Mesenchymal stem cell (in vitro differentiated cells and primary cell): ENCODE results near the gene SYNJ2.
A peak's percentile ranks its signal among the peaks of the same experiment; 100 is the strongest.

Experiments
- DNase-seq: peaks from one replicate; pipeline ENCODE4 v3.0.0-alpha.2; 2013
- H2AFZ ChIP-seq: one replicate; pipeline ENCODE4 v1.6.1; 2013; ENCODE audit warnings: low read depth, mild to moderate bottlenecking, control low read depth, inconsistent platforms, low read length, moderate library complexity
- H2AK5ac ChIP-seq: 2 replicates; pipeline ENCODE4 v1.6.1; 2013; ENCODE audit warnings: low read length, moderate library complexity, mild to moderate bottlenecking, inconsistent platforms; ENCODE audit not compliant: severe bottlenecking
- H2BK120ac ChIP-seq: one replicate; pipeline ENCODE4 v1.6.1; 2013; ENCODE audit warnings: low read depth, mild to moderate bottlenecking, inconsistent platforms, low read length, moderate library complexity
- H2BK12ac ChIP-seq, 2 experiments: one replicate each; pipeline ENCODE4 v1.6.1; 2013; ENCODE audit warnings: inconsistent platforms in 2 of 2, low read length in 2 of 2, mild to moderate bottlenecking in 2 of 2, moderate library complexity in 2 of 2, control low read depth in 1 of 2
- H2BK15ac ChIP-seq: one replicate; pipeline ENCODE4 v1.6.1; 2013; ENCODE audit warnings: mild to moderate bottlenecking, low read depth, inconsistent platforms; ENCODE audit not compliant: poor library complexity, severe bottlenecking
- H2BK5ac ChIP-seq: 2 replicates; pipeline ENCODE4 v1.6.1; 2013; ENCODE audit warnings: low read depth, mild to moderate bottlenecking, low read length, control low read depth, inconsistent platforms; ENCODE audit not compliant: poor library complexity, severe bottlenecking
- H3K14ac ChIP-seq, 2 experiments: one replicate each; pipeline ENCODE4 v1.6.1; 2013; ENCODE audit warnings: inconsistent platforms in 2 of 2, low read length in 2 of 2, control low read depth in 1 of 2, mild to moderate bottlenecking in 1 of 2, moderate library complexity in 1 of 2
- H3K18ac ChIP-seq, 2 experiments: one replicate each; pipeline ENCODE4 v1.6.1; 2013; ENCODE audit warnings: inconsistent platforms in 2 of 2, low read length in 2 of 2, control low read depth in 1 of 2, low read depth in 1 of 2, mild to moderate bottlenecking in 1 of 2
- H3K23ac ChIP-seq, 2 experiments: one replicate each; pipeline ENCODE4 v1.6.1; 2013; ENCODE audit warnings: inconsistent platforms in 2 of 2, low read length in 2 of 2, mild to moderate bottlenecking in 2 of 2, moderate library complexity in 2 of 2, control low read depth in 1 of 2
- H3K27ac ChIP-seq: 2 replicates; pipeline ENCODE4 v1.5.1; 2013; ENCODE audit warnings: mild to moderate bottlenecking, moderate library complexity, low read length, control low read depth, inconsistent platforms; ENCODE audit not compliant: poor library complexity, severe bottlenecking
- H3K27me3 ChIP-seq, 2 experiments: 2 replicates each; pipeline versions ENCODE4 v1.6.1 to v1.7.0; 2013; ENCODE audit warnings: low read length in 2 of 2, mild to moderate bottlenecking in 2 of 2, moderate library complexity in 2 of 2, control low read depth in 1 of 2, inconsistent platforms in 1 of 2; ENCODE audit not compliant: control insufficient read depth in 1 of 2, insufficient read depth in 1 of 2
- H3K36me3 ChIP-seq, 2 experiments: 2 replicates each; pipeline versions ENCODE4 v1.6.1 to v1.7.0; 2013; ENCODE audit warnings: low read length in 2 of 2, control low read depth in 1 of 2, inconsistent platforms in 1 of 2, low read depth in 1 of 2, mild to moderate bottlenecking in 1 of 2; ENCODE audit not compliant: insufficient read depth in 2 of 2, control insufficient read depth in 1 of 2
- H3K4ac ChIP-seq, 2 experiments: one replicate each; pipeline ENCODE4 v1.6.1; 2013; ENCODE audit warnings: inconsistent platforms in 2 of 2, low read length in 2 of 2, mild to moderate bottlenecking in 2 of 2, moderate library complexity in 2 of 2, control low read depth in 1 of 2, low read depth in 1 of 2
- H3K4me1 ChIP-seq: 2 replicates; pipeline ENCODE4 v1.6.1; 2013; ENCODE audit warnings: low read depth, low read length, control low read depth; ENCODE audit not compliant: control insufficient read depth, insufficient read depth
- H3K4me2 ChIP-seq: 2 replicates; pipeline ENCODE4 v1.6.1; 2013; ENCODE audit warnings: low read length, mild to moderate bottlenecking, inconsistent platforms; ENCODE audit not compliant: poor library complexity, severe bottlenecking
- H3K4me3 ChIP-seq, 2 experiments: 2 replicates each; pipeline versions ENCODE4 v1.5.1 to v1.7.0; 2013; ENCODE audit warnings: low read length in 2 of 2, mild to moderate bottlenecking in 2 of 2, control low read depth in 1 of 2, low read depth in 1 of 2; ENCODE audit not compliant: insufficient read depth in 1 of 2
- H3K79me1 ChIP-seq: replicated peaks from 2 replicates; pipeline ENCODE4 v1.6.1; 2013; ENCODE audit warnings: mild to moderate bottlenecking, control low read depth, low read length, inconsistent platforms; ENCODE audit not compliant: poor library complexity, severe bottlenecking
- H3K9ac ChIP-seq: 2 replicates; pipeline ENCODE4 v1.7.0; 2013; ENCODE audit warnings: mild to moderate bottlenecking, low read length, moderate library complexity
- H3K9me3 ChIP-seq: 2 replicates; pipeline ENCODE4 v1.7.0; 2013; ENCODE audit warnings: mild to moderate bottlenecking, low read length; ENCODE audit not compliant: control insufficient read depth
- H4K8ac ChIP-seq: one replicate; pipeline ENCODE4 v1.6.1; 2013; ENCODE audit warnings: inconsistent platforms, mild to moderate bottlenecking, low read length, moderate library complexity
- H4K91ac ChIP-seq: one replicate; pipeline ENCODE4 v1.6.1; 2013; ENCODE audit warnings: mild to moderate bottlenecking, low read length, inconsistent platforms
- WGBS: methylation state at CpG from one replicate; pipeline ENCODE4 v1.1.7; 2013; ENCODE audit warnings: mixed read lengths; 5-methylcytosine and 5-hydroxymethylcytosine counted together

SYNJ2 gene

DNA sequence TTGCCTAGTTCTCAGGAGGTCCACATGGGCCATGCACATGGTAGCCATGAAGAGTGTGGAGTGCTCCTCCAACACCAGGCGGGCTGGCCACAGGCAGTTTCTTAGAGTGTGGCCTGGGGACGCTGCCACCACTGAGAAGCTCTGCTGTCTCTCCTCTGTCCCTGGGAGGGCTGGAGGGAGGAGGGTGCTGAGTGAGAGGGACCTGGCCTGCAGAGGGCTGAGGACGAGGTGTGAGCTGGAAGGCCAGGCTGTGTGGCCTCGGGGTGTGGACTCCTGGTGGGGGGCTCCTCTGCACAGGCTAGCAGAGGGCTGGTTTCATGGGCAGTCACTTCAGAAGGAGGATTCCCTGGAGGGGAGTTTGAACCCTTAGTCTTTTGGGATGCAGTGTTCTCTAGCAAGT is 39.7 kb downstream of the SYNJ2 start:
- no peak for DNase-seq
- H2BK15ac ChIP-seq, result peak overlapping the region; percentile 82

DNA sequence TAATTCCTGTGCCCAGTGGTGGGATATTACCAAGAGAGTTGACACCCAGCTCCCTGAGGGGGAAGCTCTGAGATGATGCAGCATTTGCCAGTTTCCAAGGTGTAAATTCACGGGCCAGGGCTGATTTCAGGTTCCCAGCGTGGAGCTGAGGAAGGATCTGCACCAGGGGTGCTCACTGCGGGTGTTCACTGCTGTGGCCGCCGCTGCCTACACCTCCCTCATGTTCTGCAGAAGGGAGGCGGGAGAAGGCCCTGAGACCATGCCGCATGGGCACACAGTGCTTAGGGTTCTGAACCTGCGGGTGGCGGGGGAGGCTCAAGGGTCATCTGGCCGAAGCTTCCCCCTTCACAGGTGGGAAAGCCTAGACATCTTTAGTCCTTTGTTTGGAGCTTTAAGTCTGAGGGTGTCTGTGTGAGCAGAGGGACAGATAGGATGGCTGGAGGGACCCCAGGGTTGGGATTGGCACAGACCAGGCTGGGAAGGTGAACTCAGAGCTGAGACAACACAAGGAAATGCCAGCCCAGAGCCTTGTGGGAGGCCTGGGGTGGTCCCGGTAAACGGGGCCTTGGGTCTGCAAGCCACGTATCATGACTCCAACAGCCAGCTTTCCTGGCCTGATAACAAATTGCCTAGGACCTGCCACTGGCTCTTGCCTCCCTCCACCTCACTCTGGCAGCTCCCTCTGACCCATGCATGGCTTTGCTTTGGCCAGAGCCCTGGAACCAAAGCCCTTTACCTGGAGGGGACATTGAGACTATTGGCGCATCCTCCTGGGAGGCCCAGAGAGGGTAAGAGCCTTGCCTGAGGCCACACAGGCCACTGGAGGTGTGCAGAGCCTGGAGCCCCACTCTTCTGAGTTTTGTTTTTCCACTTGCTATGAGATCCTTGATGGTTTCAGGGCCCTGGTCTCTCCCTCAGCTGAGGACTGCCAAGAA is 40.4 kb downstream of the SYNJ2 start:
- H4K8ac ChIP-seq, result peak overlapping the region; percentile 7
- no peak overlapping the region for H3K14ac ChIP-seq
- H3K4me2 ChIP-seq, result no peak overlapping the region
- H2AFZ ChIP-seq, result no peak overlapping the region
- no peaks in the 10 kb centered on the region for H3K27me3 ChIP-seq
- H3K4ac ChIP-seq, result peak overlapping the region in 1 of 2 experiments; percentile 57
- H3K9me3 ChIP-seq, result no peaks in the 10 kb centered on the region
- H3K79me1 ChIP-seq, result peaks cover 19% of the 10 kb centered on the region
- DNase-seq, result no peak
- peak overlapping the region in 1 of 2 experiments; percentile 58 for H3K18ac ChIP-seq
- H2BK5ac ChIP-seq, result no peak overlapping the region
- H3K4me1 ChIP-seq, result peaks cover 54% of the 10 kb centered on the region
- peak overlapping the region; percentile 57 for H4K91ac ChIP-seq
- WGBS, result 92% methylated on average over 14 of the region's 14 CpGs
- peak overlapping the region; percentile 42 to 60 for H2BK12ac ChIP-seq
- H3K36me3 ChIP-seq, result peaks cover 49 to 66% of the 10 kb centered on the region in 2 experiments
- no peak overlapping the region for H3K27ac ChIP-seq
- no peak overlapping the region for H3K4me3 ChIP-seq
- no peak overlapping the region for H2BK15ac ChIP-seq
- H2BK120ac ChIP-seq, result no peak overlapping the region
- H3K9ac ChIP-seq, result no peak overlapping the region
- peak overlapping the region; percentile 13 for H2AK5ac ChIP-seq
- no peak overlapping the region for H3K23ac ChIP-seq

More for the DNA sequence above, 39.7 kb downstream of the SYNJ2 start:
- H3K9ac ChIP-seq, result no peak overlapping the region
- peak overlapping the region; percentile 1 to 36 for H3K4ac ChIP-seq
- peak overlapping the region; percentile 1 for H4K91ac ChIP-seq
- peaks cover 49 to 66% of the 10 kb centered on the region in 2 experiments for H3K36me3 ChIP-seq
- H3K4me3 ChIP-seq, result no peak overlapping the region
- peaks cover 56% of the 10 kb centered on the region for H3K4me1 ChIP-seq
- no peaks in the 10 kb centered on the region for H3K9me3 ChIP-seq
- H2BK5ac ChIP-seq, result no peak overlapping the region
- peak overlapping the region in 1 of 2 experiments; percentile 19 for H3K14ac ChIP-seq
- peak overlapping the region; percentile 2 for H4K8ac ChIP-seq
- WGBS, result 82% methylated on average over 4 of the region's 4 CpGs
- H3K23ac ChIP-seq, result no peak overlapping the region
- no peak overlapping the region for H3K4me2 ChIP-seq
- peaks cover 19% of the 10 kb centered on the region for H3K79me1 ChIP-seq
- no peak overlapping the region for H2BK120ac ChIP-seq
- peak overlapping the region in 1 of 2 experiments; percentile 76 for H3K18ac ChIP-seq
- no peaks in the 10 kb centered on the region for H3K27me3 ChIP-seq
- peak overlapping the region; percentile 27 to 29 for H2BK12ac ChIP-seq
- peak overlapping the region; percentile 4 for H2AK5ac ChIP-seq
- no peak overlapping the region for H3K27ac ChIP-seq
- H2AFZ ChIP-seq, result no peak overlapping the region

DNA sequence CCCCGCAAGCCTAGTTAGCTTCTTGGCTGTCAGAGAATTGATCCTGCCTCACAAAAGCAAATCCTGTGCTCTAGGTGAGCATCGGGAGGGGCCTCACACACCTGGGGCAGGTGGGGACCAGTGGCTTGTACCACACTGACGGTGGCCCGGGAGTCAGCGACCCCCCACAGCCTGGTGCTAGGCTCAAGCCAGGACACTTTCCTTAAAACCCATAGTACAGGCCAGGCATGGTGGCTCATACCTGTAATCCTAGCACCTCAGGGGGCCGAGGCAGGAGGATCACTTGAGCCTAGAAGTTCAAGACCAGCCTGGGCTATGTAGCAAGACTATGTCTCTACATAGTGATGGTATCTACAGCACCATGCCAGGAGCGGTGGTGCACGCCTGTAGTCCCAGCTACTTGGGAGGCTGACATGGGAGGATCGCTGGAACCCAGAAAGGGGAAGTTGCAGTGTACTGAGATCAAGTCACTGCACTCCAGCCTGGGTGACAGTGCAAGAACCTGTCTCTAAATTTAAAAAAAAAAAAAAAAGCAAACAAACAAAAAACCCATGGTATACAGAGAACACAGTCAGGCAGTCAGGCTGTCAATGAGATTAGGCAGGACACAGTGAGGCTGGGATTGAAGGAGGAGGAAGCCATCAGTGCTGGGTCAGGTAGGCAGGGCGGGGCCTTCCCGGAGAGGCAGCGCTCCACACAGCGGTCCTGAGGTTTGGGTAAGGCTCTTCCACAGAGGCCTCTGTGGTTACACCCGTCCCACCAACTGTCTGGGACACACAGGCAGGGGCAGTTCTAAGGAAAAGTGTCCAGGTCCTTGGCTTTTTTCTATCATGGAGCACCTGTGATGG is 41.3 kb downstream of the SYNJ2 start:
- peak overlapping the region in 1 of 2 experiments; percentile 16 for H3K4ac ChIP-seq
- H3K14ac ChIP-seq, result no peak overlapping the region
- H2AK5ac ChIP-seq, result peak overlapping the region; percentile 13
- 92% methylated on average over 14 of the region's 14 CpGs for WGBS
- H3K4me3 ChIP-seq, result no peak overlapping the region
- no peaks in the 10 kb centered on the region for H3K27me3 ChIP-seq
- H3K4me2 ChIP-seq, result no peak overlapping the region
- peak overlapping the region; percentile 41 for H2BK15ac ChIP-seq
- H2BK120ac ChIP-seq, result peak overlapping the region; percentile 19
- no peak for DNase-seq
- peaks cover 20% of the 10 kb centered on the region for H3K79me1 ChIP-seq
- peak overlapping the region in 1 of 2 experiments; percentile 69 for H3K18ac ChIP-seq
- H3K23ac ChIP-seq, result no peak overlapping the region
- no peaks in the 10 kb centered on the region for H3K9me3 ChIP-seq
- H2BK5ac ChIP-seq, result no peak overlapping the region
- H3K9ac ChIP-seq, result no peak overlapping the region
- H4K8ac ChIP-seq, result peak overlapping the region; percentile 48
- no peak overlapping the region for H3K27ac ChIP-seq
- H3K36me3 ChIP-seq, result peaks cover 52 to 61% of the 10 kb centered on the region in 2 experiments
- H2BK12ac ChIP-seq, result peak overlapping the region in 1 of 2 experiments; percentile 75
- peaks cover 57% of the 10 kb centered on the region for H3K4me1 ChIP-seq
- H2AFZ ChIP-seq, result no peak overlapping the region
- peak overlapping the region; percentile 81 for H4K91ac ChIP-seq

DNA sequence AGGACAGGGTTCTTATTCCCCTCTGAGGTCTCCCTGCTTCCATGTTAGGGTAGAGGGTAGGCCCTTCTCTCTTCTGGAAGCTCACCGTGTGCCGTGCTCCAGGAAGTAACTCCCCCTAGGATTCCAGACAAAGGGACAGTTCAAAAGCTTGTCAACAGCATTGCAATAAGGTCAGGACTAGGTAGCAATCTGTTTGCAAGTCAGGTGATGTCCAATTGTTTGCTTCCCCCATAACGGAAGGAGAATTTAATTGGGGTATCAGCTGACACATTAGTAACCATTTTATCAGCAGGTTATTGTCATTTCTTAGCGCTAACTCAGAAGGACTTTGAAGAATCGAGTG is 41.9 kb downstream of the SYNJ2 start:
- no peak overlapping the region for H3K4me2 ChIP-seq
- H4K8ac ChIP-seq, result no peak overlapping the region
- DNase-seq, result no peak
- no peak overlapping the region for H3K4me3 ChIP-seq
- H3K9me3 ChIP-seq, result no peaks in the 10 kb centered on the region
- H3K79me1 ChIP-seq, result peaks cover 25% of the 10 kb centered on the region
- no peak overlapping the region for H2BK15ac ChIP-seq
- H2BK120ac ChIP-seq, result no peak overlapping the region
- no peak overlapping the region for H3K23ac ChIP-seq
- H3K27me3 ChIP-seq, result no peaks in the 10 kb centered on the region
- peaks cover 53 to 57% of the 10 kb centered on the region in 2 experiments for H3K36me3 ChIP-seq
- H3K27ac ChIP-seq, result no peak overlapping the region
- H3K14ac ChIP-seq, result no peak overlapping the region
- no peak overlapping the region for H3K4ac ChIP-seq
- H3K18ac ChIP-seq, result peak overlapping the region in 1 of 2 experiments; percentile 69
- H4K91ac ChIP-seq, result no peak overlapping the region
- no peak overlapping the region for H2AFZ ChIP-seq
- no peak overlapping the region for H2BK5ac ChIP-seq
- 93% methylated on average over 5 of the region's 5 CpGs for WGBS
- H2AK5ac ChIP-seq, result no peak overlapping the region
- peaks cover 60% of the 10 kb centered on the region for H3K4me1 ChIP-seq
- H3K9ac ChIP-seq, result no peak overlapping the region
- peak overlapping the region in 1 of 2 experiments; percentile 75 for H2BK12ac ChIP-seq
